Measurements from ENCODE around the gene LRGUK. TPM values are rescaled to one million over a fixed set of nuclear protein-coding genes. Genes with fewer than 3 reads are reported as not detected.
"Not testable (repeated sequence)": the region's sequence is repeated elsewhere in the genome, so short reads cannot be mapped to it uniquely, and the experiment has no call there.

Gene LRGUK
- total and polyA plus RNA-seq, 4 donors, result 2.5 to 5.4 (median 3.9) TPM

DNA sequence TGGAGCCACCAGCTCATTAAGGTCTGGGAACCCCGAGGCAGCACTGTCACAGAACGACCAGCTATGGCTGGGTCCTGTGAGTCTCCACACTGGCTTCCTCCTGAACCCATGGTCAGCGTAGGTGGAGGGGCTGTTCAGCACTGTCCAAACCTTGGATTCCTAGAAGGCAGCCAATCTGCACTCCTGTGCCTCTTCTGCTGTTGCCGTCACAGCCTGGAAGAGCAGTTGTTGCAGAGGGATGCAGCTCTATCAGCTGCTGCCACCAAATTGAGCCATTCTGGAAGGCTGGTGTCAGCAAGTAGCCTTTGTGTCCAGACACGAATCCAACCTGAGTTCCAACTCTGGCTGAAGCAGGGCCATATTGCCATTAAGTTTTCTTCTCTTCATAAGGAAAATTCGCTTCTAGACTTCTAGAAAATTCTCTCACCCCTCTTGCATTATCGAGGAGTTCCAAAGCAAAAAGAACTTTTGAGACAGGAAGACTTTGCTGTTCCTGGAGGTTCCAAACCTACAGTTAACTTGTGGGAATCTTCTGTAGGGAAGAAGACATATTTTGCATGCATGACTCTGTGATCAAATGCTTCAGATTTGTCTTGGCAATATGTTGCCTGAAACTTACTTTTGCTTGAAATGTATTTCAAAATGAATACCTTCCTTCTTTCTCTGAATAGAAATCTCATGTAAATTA, 84.0 kb downstream of the LRGUK start:
- no peak for DNase-seq (ENCODE audit: low read depth in 4 of 6, low spot score in 6 of 6)
- no peaks in the 10 kb centered on the region for H3K27me3 ChIP-seq (ENCODE audit: control insufficient read depth, insufficient read depth, low read length)
- H3K27ac ChIP-seq (ENCODE audit: low read depth, low read length), result no peak overlapping the region
- 91% methylated on average over 7 of the region's 7 CpGs for WGBS (ENCODE audit: insufficient coverage)
- peaks cover 11% of the 10 kb centered on the region for H3K36me3 ChIP-seq (ENCODE audit: control insufficient read depth, insufficient read depth, low read length)
- H3K9me3 ChIP-seq (ENCODE audit: control insufficient read depth, insufficient read depth, low read length), result no peaks in the 10 kb centered on the region
- no peaks in the 10 kb centered on the region for H3K4me1 ChIP-seq (ENCODE audit: control insufficient read depth, insufficient read depth, low read length)
- H3K4me3 ChIP-seq (ENCODE audit: low read depth, low read length), result no peak overlapping the region

DNA sequence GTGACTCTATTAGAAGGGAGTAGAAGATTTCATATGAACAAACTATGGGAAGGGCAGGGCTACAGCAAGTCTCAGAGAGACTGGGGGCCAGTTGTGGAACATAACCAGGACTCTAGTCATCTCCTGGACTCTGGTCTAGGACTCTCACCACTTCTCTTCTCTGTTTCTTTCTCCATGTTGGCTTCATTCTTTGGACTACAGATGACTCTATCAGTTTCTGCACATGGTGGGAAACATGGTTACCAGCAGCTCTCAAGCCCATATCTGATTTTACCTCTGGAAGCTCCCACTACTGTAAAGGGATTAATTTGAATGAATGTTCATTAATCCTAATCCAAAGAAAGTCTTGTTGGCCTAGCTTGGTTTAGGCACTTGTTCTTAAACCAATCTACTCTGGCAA, 84.7 kb downstream of the LRGUK start:
- no peak overlapping the region for H3K27ac ChIP-seq (ENCODE audit: low read depth, low read length)
- H3K9me3 ChIP-seq (ENCODE audit: control insufficient read depth, insufficient read depth, low read length), result no peaks in the 10 kb centered on the region
- DNase-seq (ENCODE audit: low read depth in 4 of 6, low spot score in 6 of 6), result no peak
- no peaks in the 10 kb centered on the region for H3K27me3 ChIP-seq (ENCODE audit: control insufficient read depth, insufficient read depth, low read length)
- H3K36me3 ChIP-seq (ENCODE audit: control insufficient read depth, insufficient read depth, low read length), result peaks cover 11% of the 10 kb centered on the region
- no peaks in the 10 kb centered on the region for H3K4me1 ChIP-seq (ENCODE audit: control insufficient read depth, insufficient read depth, low read length)
- no peak overlapping the region for H3K4me3 ChIP-seq (ENCODE audit: low read depth, low read length)

DNA sequence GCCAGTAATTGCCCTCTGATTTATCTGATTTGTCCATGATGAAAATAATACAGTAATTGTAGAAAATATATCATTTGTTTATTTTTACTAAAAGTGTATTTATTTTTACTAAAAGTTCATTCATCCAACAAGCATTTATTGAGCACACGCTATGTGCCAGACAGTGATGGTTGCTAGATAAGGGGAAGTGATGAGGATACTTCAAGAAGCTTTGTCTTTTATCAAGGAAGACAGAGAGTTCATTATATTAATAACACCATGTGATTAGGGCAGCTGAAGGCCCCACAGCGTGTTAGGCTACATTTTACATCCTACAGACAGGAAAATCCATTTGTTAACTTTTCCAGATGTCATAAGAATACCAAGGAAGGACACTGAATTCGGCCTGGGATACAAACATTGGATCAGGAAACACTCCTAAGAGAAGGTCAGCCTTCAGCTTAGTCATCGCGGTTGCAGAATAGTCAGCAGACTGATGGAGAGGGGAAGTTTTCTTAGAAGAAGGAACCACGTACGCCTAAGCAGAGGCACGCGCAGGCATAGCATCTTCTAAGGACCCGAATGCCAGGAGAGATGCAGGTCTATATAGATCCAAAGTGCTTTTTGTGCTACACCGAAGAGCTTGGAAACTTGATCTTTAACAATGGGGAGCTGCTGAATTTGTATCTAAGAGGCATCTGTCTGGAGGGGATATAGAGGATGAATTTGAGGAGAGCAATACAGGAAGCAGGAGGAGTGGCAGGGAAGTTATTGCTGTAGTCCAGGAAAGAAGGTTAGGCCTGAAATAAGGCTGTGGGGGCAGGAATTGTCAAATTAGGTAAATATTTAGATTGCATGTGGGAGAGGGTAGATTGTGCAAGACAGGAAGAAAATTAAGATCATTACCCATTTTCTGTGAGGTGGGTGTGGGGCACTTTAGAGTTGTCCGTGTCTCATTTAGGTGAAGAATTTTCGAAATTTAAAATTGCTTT, 85.7 kb downstream of the LRGUK start:
- Histone ChIP-seq H3K36me3 (ENCODE audit: control insufficient read depth, insufficient read depth, low read length) (peaks cover 11% of the 10 kb centered on the region), H3K27ac (ENCODE audit: low read depth, low read length) (no peak overlapping the region), H3K9me3 (ENCODE audit: control insufficient read depth, insufficient read depth, low read length) (no peaks in the 10 kb centered on the region), H3K27me3 (ENCODE audit: control insufficient read depth, insufficient read depth, low read length) (no peaks in the 10 kb centered on the region), H3K4me1 (ENCODE audit: control insufficient read depth, insufficient read depth, low read length) (no peaks in the 10 kb centered on the region), H3K4me3 (ENCODE audit: low read depth, low read length) (no peak overlapping the region)
- DNase-seq (ENCODE audit: low read depth in 4 of 6, low spot score in 6 of 6), result no peak
- 87% methylated on average over 10 of the region's 13 CpGs for WGBS (ENCODE audit: insufficient coverage)

DNA sequence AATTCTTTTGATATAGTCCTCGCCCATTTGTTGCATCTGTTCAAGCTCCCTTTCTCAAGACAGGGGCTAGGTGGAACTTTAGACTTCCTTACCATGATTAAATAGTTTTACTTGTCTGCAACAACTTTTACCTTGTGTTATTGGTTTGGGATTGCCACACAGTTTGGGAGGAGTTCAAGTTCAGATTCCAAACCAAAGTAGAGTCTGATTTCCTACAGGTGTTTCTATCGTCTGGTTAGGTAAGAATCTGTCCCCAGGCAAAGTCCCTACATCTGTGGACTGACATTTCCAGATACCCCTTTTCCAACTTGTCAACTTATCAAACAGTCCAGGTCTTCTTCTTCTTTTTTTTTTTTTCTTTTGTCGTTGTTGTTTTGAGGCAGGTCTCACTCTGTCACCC, 93.1 kb downstream of the LRGUK start:
- no peaks in the 10 kb centered on the region for H3K4me1 ChIP-seq (ENCODE audit: control insufficient read depth, insufficient read depth, low read length)
- no CpG with 5 or more reads among the region's 3 CpGs for WGBS (ENCODE audit: insufficient coverage)
- H3K9me3 ChIP-seq (ENCODE audit: control insufficient read depth, insufficient read depth, low read length), result no peaks in the 10 kb centered on the region

GRCh38 chr7:134231296-134231695, 104.2 kb downstream of the LRGUK start:
- H3K9me3 ChIP-seq (ENCODE audit: control insufficient read depth, insufficient read depth, low read length); H3K27me3 ChIP-seq (ENCODE audit: control insufficient read depth, insufficient read depth, low read length); H3K4me1 ChIP-seq (ENCODE audit: control insufficient read depth, insufficient read depth, low read length); DNase-seq (ENCODE audit: low read depth in 4 of 6, low spot score in 6 of 6); H3K36me3 ChIP-seq (ENCODE audit: control insufficient read depth, insufficient read depth, low read length); H3K27ac ChIP-seq (ENCODE audit: low read depth, low read length); H3K4me3 ChIP-seq (ENCODE audit: low read depth, low read length): not testable (repeated sequence)
- WGBS (ENCODE audit: insufficient coverage), result 96% methylated on average over 7 of the region's 7 CpGs

More for the DNA sequence above, 93.1 kb downstream of the LRGUK start:
- H3K36me3 ChIP-seq (ENCODE audit: control insufficient read depth, insufficient read depth, low read length), result no peaks in the 10 kb centered on the region
- no peak overlapping the region for H3K27ac ChIP-seq (ENCODE audit: low read depth, low read length)
- no peak overlapping the region for H3K4me3 ChIP-seq (ENCODE audit: low read depth, low read length)
- DNase-seq (ENCODE audit: low read depth in 4 of 6, low spot score in 6 of 6), result no peak
- no peaks in the 10 kb centered on the region for H3K27me3 ChIP-seq (ENCODE audit: control insufficient read depth, insufficient read depth, low read length)

DNA sequence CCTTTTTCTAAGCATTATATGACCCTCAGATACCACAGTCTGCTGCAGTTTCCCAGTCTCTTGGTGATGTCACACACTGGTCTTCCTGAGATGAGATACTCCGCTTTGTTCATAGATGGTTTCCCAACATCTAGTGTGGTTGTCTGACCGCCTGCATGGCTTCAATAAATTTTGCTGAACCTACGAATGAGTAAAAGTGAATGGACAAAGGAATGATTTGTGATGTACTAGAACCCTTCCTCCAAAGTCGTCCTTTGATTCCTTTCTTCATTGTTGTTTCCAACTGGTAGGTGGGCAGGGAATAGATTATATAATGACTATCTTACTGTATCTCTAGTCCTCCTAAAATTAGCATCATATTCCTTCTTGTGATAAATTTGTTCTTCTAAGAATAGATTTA, 107.1 kb downstream of the LRGUK start:
- no peaks in the 10 kb centered on the region for H3K36me3 ChIP-seq (ENCODE audit: control insufficient read depth, insufficient read depth, low read length)
- H3K27ac ChIP-seq (ENCODE audit: low read depth, low read length), result no peak overlapping the region
- H3K9me3 ChIP-seq (ENCODE audit: control insufficient read depth, insufficient read depth, low read length), result peaks cover 5% of the 10 kb centered on the region
- 88% methylated on average over 1 of the region's 4 CpGs for WGBS (ENCODE audit: insufficient coverage)
- no peaks in the 10 kb centered on the region for H3K4me1 ChIP-seq (ENCODE audit: control insufficient read depth, insufficient read depth, low read length)
- H3K4me3 ChIP-seq (ENCODE audit: low read depth, low read length), result no peak overlapping the region
- DNase-seq (ENCODE audit: low read depth in 4 of 6, low spot score in 6 of 6), result no peak
- H3K27me3 ChIP-seq (ENCODE audit: control insufficient read depth, insufficient read depth, low read length), result no peaks in the 10 kb centered on the region

GRCh38 chr7:134245253-134245652, 118.1 kb downstream of the LRGUK start:
- Histone ChIP-seq H3K4me3 (ENCODE audit: low read depth, low read length) (no peak overlapping the region), H3K27me3 (ENCODE audit: control insufficient read depth, insufficient read depth, low read length) (no peaks in the 10 kb centered on the region), H3K36me3 (ENCODE audit: control insufficient read depth, insufficient read depth, low read length) (no peaks in the 10 kb centered on the region), H3K4me1 (ENCODE audit: control insufficient read depth, insufficient read depth, low read length) (no peaks in the 10 kb centered on the region), H3K27ac (ENCODE audit: low read depth, low read length) (no peak overlapping the region), H3K9me3 (ENCODE audit: control insufficient read depth, insufficient read depth, low read length) (no peaks in the 10 kb centered on the region)
- WGBS (ENCODE audit: insufficient coverage), result no CpG with 5 or more reads among the region's 2 CpGs
- no peak for DNase-seq (ENCODE audit: low read depth in 4 of 6, low spot score in 6 of 6)

- Histone ChIP-seq H3K4me1 (ENCODE audit: control insufficient read depth, insufficient read depth, low read length) (no peaks in the 10 kb centered on the region), H3K4me3 (ENCODE audit: low read depth, low read length) (no peak overlapping the region), H3K27me3 (ENCODE audit: control insufficient read depth, insufficient read depth, low read length) (no peaks in the 10 kb centered on the region), H3K36me3 (ENCODE audit: control insufficient read depth, insufficient read depth, low read length) (no peaks in the 10 kb centered on the region), H3K27ac (ENCODE audit: low read depth, low read length) (no peak overlapping the region), H3K9me3 (ENCODE audit: control insufficient read depth, insufficient read depth, low read length) (no peaks in the 10 kb centered on the region)
- WGBS (ENCODE audit: insufficient coverage), result no CpG with 5 or more reads among the region's 3 CpGs
- DNase-seq (ENCODE audit: low read depth in 4 of 6, low spot score in 6 of 6), result no peak
These were observed 119.2 kb downstream of the LRGUK start for GRCh38 chr7:134246347-134246746.

DNA sequence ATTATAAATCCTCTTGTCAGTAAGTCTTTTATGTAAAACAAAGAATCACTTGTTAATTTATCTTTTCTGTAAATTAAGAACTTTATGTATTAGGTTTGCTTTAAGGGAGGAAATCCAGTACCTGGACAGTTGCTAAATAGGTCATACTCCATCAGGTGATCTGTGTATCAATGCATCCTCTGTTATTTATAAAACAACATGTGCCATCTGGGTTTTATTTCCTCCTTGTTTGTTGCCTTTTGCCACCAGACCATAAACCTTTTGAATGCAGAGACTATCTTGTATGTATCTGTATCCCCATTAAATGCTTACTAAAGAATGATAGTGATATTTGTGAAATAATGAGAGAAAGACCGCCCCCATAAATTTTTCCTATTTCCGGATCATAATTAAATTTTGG, 119.6 kb downstream of the LRGUK start:
- Histone ChIP-seq H3K4me1 (ENCODE audit: control insufficient read depth, insufficient read depth, low read length) (no peaks in the 10 kb centered on the region), H3K9me3 (ENCODE audit: control insufficient read depth, insufficient read depth, low read length) (no peaks in the 10 kb centered on the region), H3K4me3 (ENCODE audit: low read depth, low read length) (no peak overlapping the region), H3K27me3 (ENCODE audit: control insufficient read depth, insufficient read depth, low read length) (no peaks in the 10 kb centered on the region), H3K36me3 (ENCODE audit: control insufficient read depth, insufficient read depth, low read length) (no peaks in the 10 kb centered on the region), H3K27ac (ENCODE audit: low read depth, low read length) (no peak overlapping the region)
- no CpG with 5 or more reads among the region's 2 CpGs for WGBS (ENCODE audit: insufficient coverage)
- DNase-seq (ENCODE audit: low read depth in 4 of 6, low spot score in 6 of 6), result no peak

- WGBS (ENCODE audit: insufficient coverage), result 67% methylated on average over 1 of the region's 3 CpGs
- peak in 1 of 6 donors; percentile 26 for DNase-seq (ENCODE audit: low read depth in 4 of 6, low spot score in 6 of 6)
- H3K4me1 ChIP-seq (ENCODE audit: control insufficient read depth, insufficient read depth, low read length), result no peaks in the 10 kb centered on the region
- no peak overlapping the region for H3K27ac ChIP-seq (ENCODE audit: low read depth, low read length)
- H3K36me3 ChIP-seq (ENCODE audit: control insufficient read depth, insufficient read depth, low read length), result no peaks in the 10 kb centered on the region
- no peak overlapping the region for H3K4me3 ChIP-seq (ENCODE audit: low read depth, low read length)
- H3K27me3 ChIP-seq (ENCODE audit: control insufficient read depth, insufficient read depth, low read length), result no peaks in the 10 kb centered on the region
- no peaks in the 10 kb centered on the region for H3K9me3 ChIP-seq (ENCODE audit: control insufficient read depth, insufficient read depth, low read length)
These were observed 121.1 kb downstream of the LRGUK start for GRCh38 chr7:134248196-134248595.

All from spinal cord (tissue), 10 donors.